GM21529 (cell line): Measurements from ENCODE around the gene MVB12B.

Experiments used
- ATAC-seq: cut with Tn5 transposase; IDR thresholded peaks from one replicate; pipeline ENCODE4 v1.9.1; 2021; ENCODE audit not compliant: unreplicated experiment

The MVB12B gene

DNA sequence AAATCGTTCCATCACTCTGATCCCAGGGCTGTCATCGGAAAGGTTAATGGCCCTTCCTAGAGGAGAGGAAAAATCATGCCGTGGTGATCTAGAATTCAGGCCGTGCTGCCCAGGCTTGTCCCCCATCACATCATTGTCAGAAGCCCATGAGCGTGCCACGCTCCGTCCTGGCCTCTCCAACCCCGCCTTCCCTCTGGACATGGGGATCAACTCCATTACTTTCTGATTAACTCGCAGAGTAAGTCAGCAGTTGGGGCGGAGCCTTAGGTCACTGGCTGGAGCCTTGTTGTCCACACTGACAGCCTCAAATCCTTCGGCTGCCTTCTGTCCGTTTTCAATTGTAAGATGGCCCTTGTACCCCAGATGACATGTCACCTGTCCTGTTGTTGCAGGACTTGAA, 75.0 kb downstream of the MVB12B start:
- ATAC-seq = no peak

DNA sequence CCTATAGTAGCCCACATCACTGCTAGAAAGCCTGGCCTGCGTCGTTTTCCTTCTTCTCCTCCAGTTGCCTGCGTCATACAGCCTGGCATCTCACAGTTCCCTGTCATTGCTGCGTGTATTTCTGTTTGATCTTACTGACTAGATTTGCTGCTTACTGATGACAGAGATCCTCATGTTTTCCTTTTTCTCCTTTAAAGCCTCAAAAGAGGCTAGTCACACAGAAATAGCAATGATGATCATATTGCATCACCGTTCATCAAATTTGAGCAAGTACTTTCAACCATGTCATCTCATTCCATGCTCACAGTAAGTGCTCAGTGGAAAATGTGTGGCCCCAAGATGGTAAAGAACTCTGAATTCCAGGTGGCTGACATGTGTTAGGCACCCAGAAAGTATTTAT, 76.8 kb downstream of the MVB12B start:
- no peak for ATAC-seq

DNA sequence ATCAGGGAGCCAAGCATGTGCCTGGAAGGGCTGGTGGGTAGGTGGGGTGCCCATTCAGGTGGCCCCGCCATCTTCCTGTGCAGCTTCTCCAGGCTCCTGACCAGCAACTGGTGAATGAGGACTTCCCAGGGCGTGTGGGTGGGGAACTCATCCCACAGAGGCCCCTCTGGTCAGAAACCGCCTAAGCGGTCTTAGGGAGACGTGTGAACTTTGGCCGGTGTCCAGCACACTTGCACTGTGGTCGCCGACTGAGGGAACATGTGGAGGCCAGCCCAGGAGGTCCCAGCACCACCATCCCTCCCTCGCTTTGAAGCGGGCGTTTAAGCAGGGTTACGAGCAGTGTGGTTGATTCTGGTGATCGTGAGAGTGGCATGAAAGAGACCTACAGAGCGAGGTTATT, 77.8 kb downstream of the MVB12B start:
- ATAC-seq = no peak

DNA sequence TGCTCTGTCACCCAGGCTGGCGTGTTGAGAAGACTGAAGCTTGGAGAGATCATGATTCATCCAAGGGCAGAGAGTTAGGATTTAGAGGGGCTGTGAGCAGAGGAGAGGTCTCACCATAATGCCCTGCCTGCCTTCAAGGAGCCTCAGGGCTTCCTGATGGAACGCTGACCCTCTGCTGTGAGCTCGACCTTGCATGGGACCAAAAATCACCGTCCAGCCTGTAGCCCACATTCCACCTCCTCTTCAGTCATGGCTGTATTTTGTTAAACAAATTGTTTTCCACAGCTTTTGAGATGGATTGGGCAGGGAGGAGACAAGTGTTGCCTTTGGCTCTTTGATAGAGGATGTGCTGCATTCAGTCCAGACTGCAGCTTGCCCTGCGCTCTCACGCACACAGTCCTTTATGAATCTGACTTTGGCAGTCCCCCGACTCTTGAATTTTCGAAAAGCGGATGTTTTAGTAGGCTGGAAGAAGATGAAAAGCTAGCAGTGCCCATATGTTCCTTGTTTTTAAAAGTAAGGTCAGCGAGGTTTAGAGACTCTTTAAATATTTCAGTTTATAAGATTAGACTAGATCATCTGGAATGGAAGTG, 79.5 kb downstream of the MVB12B start:
- no peak for ATAC-seq

DNA sequence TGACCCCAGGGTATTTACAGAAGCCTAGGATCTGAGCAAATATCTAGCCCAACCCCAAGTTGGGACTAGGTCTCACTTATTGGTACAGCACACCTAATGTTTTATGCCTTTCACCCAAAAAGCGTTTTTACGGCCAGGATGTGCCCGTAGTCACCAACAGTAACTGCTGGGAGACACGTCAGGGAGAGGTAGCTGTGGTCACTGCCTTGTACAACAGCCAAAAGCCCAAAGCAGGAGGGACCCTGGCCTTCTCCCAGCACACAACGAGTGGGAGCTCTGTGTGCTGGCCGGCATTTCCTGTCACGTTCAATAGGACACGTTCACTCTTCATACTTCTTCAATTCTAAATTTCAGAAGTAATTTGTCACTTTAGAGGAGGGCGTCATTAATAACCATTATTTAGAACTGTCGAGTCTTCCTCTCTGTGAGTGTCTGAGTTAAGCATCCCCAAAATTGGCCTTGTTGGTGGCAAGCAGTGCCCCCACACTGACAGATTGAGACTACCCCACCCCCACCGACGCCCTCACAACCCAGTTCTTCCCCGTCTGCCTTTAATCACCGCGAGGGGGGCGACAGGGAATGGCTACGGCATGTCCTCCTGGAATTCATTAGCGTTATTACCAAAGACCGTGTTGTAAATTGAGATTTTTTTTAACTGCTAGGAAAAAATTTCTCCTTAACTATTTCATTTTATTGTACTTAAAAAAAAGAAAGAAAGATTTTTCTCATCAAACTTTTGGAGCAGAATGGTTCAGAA, 80.7 kb downstream of the MVB12B start:
- no peak for ATAC-seq

DNA sequence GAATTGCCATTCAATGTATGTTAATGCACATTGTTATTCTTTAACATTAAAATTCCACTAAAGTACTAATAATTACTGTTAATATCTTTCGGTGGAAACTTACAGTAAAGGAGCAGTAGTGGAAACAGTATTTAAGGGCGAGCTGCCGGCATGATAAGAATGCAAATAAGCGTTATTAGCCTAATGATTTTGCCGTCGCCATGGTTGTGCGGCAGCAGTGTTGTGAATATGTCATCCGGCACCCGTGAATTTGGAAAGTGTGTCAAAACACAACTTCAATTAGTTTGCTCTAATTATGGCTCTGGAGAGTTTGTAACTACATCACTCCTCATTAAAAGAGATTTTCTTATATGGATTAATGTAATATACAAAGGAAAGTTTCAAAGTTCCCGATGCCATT, 81.4 kb downstream of the MVB12B start:
- no peak for ATAC-seq

DNA sequence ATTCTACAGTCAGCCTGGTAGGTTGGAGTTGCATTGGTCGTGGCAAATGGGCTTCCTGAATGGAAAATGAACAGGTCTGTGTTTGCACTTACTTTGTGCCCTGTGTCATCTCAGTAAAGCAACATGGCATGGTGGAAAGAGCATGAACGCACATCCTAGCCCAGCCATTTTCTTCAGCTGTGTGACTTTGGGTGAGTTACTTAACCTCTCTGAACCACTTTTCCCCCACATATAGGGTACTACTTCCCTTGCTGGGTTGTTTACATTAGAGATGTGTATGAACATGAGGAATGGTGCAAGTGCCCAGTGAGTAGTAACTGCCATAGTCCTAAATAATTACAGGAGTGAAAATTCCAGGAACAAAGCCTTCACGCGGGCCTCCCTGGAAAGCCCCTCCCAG, 83.6 kb downstream of the MVB12B start:
- ATAC-seq = no peak

DNA sequence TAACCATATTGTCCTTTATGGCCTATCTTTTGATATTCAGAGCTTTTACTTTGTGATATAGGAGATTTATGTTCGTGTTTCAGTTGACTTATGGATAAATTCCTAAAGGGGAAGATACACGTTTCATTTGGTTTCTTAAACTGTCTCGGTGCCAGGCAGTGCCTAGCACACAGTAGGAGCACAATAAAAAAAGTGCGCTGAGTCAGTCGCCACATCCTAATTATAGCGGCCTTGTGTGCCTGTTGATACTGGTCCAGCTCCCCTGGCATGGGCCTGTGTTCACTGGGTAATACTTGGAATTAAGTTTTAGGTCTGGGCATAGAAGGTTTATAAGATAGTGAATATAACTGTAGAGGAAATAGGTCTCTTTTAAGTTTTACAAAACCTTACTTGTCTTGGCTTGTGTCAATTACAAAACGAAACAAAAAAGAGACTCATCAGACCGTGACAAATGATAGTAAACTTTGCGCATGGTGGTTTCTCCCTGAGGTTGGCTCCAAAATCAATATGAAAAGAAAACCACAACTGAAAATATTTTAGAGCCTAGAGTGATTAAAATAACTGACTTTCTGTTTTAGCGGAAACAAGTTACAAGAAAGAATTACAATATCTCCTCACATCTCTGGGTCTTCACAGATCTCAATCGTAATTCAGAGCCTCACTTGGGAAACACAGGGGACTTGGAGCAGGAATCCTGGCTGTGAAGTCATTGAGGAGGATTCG, 84.8 kb downstream of the MVB12B start:
- peak; percentile 76 for ATAC-seq

DNA sequence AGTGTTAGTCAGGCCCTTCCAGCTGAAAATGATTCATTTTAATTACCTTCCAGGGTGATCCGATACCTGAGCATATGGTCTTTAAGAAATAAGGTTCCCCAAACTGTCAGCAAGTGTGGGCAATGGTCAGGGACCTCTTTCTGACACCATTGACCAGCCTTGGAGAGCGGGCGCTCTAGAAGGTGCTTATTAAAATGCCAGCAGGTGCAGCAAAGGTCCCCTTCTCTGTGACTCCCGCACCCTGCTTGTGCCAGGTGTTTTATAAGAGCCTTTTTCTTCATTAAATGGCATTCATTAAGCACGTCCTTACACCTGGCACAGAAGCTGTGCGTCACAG, 85.3 kb downstream of the MVB12B start:
- no peak for ATAC-seq

DNA sequence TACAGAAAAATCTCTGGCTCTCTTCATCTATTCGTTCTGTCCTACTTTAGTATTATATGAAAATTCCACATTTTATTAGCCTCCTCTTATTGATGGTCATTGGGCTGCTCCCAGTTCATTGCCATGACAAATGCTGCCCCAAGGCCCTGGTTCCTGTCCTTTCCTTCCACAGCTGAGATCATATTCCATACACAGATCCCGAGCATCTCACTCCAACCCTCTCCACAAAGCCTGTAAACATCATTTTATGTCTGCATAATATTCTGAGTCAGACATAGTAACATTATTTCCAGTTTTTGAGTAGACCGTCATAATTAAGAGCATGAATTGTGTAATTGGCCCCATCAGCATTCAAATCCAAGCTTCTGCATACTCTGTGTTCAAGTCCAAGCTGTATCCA, 86.3 kb downstream of the MVB12B start:
- ATAC-seq = no peak

DNA sequence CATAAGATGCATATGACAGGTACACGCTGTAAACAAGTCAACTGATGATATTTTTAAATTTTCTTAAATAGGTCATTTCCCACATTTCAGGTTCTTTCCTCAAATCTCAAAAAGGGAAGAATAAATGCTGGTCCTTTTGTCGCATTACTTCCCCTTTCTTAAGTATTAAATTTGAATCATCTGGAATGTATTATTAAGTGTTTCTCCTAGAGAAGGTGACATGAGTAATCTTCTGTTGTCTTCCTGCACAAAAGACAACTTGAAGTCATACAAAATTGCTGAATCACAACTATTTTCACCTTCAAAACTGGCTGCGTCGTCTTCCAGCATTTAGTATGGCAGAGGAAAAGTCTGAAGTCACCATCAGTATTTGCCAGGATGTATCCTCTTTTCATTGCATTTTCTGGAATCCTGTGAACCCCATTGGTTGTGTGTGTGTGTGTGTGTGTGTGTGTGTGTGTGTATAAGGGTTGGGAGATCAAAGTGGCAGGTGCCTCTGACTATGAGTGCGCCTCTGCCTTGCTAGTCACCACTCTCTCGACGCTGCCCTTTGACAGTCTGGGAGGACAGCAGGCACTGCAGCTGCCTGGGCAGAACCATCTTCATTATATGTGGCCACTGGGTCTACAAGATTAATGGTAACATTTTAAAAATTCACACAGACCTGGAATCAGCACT, 86.9 kb downstream of the MVB12B start:
- no peak for ATAC-seq

DNA sequence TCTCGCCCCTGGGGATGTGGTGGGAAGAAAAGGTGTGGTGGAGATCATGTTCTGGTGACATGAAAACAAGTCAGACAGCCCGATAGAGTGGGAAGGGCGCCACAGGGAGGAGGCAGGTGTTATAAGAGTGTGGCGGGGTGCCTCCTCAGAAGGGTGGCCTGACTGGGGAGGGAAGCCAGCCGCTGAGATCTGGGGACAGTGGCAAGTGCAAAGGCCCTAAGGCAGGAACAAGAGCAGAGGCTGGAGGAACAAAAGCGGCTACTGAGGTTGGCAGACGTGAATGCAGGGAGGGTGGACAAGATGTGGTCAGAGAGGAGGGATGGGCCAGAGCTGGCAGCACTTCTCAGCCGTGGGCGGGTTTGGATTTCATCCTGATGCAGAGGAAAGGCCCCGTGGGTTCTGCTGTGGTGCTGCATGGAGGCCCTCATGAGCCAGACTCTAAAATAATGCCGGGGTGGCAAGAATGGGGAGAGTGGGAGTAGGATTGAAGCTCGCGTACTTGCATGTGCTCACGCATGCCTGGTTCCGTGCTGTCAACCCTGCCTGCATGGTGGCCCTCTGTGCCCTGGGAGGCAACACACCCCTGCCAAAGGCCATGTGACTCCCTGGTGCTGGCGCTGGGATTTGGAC, 89.2 kb downstream of the MVB12B start:
- ATAC-seq = no peak

DNA sequence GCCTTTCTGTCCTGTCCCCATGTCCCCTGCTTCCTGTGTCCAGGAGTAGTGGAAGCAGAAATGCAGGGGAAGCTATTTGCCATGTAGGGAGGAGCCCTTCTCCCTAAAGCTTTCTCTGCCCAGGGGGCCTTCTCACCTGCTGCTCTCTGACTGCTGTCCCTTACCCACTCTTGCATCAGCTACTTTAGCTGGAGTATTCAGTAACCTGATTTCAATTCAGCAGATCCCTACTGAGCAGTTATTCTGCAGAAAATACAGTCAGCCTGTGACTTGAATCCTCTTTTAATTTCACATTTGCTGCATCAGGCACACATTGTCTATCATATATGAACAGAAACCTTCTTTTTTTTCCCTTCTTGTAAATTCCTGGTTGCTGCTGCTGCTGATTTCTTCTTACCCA, 90.4 kb downstream of the MVB12B start:
- no peak for ATAC-seq

DNA sequence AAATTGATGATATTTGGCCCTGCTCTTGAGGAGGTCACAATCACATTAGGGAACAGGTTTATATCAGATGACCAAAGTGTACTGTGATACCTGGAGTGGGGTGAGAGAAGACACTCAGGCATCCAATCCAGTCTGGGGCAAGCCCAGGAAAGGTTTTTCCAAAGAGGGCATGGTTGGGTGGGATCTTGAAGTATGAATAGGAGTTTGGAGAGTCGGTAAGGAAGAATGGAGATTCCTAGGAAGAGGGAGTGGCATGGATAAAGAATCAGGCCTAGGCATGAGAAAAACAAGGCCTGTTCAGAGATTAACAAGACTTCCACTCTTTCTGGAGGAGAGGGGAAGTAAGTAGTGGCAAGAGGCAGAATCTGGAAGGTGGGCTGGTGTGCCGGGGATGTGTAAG, 91.1 kb downstream of the MVB12B start:
- ATAC-seq = no peak

DNA sequence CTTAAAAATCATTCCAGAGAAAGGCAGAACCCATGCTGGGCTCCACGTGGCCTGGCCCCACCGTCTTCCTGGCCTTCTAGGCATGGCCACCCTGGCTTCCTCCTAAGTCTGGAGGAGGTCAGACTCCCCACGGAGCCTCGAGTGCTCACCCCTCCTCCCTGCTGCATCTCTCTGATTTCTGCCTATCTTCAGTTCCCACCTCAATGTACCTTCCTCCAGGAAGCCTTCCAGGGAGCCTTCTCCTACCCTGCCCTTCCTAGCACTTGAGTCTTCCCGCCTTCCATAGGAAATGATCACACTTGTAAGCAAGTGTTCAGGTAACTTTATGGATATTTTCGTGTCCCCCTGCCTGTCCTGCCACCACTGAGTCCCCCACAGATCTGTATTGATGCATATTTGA, 92.0 kb downstream of the MVB12B start:
- ATAC-seq = no peak

DNA sequence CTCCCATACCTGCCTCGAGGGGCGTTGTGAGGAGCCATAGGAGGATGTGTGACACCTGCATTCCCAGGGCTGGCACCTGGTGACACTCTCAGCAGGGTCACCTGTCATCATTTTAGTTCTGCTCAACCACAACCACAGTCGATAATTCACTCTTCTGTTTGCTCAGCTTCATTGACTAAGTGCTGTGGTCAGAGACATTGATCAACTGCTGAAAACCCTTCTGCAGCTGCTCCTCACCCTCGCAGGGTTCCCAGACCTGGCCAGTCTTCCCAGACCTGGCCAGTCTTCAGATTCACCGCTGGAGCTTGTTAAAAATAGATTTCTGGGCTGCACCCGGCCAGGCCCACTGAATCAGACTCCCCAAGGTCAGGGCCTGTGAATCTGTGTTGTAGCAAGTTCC, 92.8 kb downstream of the MVB12B start:
- ATAC-seq = no peak

DNA sequence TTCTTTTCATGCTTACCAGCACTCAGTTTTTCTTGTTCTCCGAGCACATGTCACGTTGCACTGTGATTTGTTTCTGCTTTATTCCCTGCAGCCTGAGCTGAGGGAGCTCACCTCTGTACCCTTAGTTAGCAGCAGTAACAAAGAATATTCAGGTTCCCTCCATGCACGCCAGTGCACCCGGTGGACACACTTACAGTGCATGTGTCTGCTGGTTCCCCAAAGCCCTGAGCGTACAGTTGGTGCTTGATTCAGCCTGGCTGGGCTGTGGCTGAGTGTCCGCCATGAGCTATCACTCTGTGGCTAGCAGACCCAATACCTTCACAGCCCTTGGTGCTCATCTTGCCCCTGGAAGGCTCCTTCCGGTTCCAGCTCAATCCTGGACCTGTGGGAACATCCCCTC, 93.5 kb downstream of the MVB12B start:
- ATAC-seq = no peak

DNA sequence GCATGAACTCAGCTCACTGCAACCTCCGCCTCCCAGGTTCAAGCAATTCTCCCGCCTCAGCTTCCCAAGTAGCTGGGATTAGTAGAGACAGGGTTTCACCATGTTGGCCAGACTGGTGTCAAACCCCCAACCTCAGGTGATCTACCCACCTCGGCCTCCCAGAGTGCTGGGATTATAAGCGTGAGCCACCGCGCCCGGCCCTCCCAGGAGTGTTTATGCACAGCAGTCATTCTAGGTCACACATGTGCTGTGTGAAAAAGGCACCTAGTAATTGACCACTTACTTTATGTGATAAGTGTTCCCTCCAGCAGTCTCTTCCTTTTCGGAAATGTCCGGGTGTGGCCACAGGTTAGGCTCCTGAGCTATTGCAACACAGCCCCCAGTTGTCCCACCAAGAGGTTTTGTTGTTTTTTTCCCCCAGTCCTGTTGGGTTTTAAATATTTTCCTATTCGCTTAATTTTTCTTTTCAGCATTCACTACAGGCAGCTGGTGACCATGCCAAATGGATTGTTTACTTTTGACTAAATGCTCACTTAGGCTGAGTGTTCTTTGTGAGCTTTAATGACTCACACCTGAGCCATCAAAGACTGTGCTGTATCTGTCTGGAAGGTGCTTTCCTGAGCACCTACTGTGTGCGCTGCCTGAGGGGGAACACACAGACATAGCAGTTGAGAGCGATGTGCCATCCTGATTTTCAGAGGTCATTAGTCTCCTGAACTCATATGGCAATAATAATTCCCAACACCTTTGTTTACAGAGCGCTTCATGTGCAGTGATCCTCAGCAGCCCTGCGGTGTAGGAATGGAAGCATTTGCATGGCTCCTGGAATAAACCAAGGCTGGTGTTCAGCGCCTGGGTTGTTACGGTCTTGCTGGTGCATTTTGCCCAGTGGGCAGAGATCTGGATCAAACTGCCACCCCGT, 94.3 kb downstream of the MVB12B start:
- ATAC-seq = no peak

DNA sequence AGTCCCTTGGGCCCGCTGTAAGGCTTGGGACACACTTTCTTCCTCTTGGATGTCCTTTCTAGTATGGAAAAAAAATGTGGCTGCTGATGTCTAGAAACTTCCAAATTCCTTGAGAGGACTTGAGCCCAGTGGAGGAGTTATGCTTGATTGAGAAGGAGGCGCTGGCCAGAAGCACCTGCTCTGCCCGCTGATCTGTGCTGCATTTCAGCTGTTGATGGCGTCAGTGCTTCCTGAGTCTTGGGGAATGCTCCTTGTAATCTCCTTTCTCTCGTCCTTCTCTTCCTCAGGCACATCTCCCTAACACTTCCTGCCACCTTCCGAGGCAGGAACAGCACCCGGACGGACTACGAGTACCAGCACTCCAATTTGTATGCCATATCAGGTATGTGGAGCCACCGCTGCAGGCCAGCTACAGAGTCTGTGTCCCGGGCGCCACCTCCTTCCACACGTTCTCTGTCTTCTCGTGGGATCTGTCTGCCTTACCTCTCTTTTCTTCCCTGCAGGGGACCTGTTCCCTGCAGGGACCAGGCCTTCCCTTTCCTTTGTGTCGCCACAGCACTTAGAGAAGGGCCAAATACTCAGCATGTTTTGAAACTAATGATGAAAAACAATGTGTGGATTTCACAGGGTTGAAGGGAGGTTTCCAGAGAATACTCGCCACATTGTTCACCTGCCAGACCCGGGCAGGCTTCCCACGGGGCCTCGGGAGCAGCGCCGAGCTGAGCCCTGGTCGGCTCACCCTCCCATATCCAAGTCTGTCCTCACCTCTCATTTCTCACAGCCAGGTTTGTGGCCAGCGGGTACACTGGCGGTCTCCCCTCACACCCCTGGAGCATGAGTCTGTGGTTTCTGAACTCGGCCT, 95.2 kb downstream of the MVB12B start:
- no peak for ATAC-seq
